ENCODE measurements around the gene POLD4.

POLD4 gene

DNA sequence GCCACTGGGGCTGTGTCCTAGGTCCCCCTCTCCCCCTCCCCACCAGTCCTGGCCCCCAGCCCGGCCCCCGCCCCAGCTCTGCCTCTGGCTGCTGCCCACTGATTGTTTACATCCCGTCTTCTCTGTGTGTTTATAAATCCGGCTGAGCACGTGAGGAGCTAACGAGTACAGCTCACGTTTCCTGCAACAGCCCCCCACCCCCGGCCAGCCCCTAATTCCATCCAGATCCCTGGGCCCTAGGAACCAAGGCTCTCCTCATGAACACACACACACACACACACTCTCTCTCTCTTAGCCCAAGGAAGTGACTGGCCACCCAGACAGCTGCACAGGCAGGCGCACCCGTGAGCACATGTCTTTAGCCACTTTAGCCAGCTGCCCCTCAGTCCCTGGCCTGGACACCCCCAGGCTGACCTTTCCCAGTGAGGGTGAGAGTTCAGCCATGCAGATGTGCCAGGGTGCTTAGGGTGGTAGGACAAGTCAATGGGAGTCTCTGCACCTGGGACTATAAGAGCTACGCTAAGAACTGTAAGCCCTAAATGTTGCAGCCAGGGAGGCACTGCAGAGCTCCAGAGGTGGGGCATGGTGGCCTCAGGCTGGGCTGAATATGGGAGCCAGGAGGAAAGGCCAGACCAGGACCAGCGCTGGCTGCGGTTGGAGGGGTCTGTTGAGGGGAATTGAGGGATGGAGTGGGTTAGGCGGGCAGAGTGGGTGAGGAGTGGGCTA is 17.2 kb upstream of the POLD4 start:
- DNase-seq: no peak

DNA sequence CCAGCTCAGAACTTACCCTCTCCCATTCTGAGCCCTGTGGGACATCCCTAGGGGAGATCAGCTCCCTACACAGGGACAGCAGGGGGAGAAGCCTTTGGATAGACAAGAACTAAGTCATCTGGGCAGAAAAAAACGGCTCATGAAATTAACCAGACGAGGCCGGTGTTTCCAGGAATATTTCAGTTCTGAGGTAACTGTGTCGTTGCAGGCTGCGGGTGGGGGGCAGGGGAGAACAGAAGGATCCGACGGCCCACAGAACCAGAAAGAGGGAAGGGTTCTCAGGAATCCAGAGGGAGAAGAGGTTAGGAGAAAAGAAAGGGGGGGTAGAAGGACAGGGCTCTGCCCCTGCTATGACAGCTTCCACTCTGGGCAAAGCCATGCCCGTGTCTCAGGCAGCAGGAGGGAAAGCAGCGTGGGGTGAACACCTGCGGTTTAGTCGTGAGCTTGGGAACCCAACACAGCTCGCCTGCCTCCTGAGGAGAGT is 16.5 kb upstream of the POLD4 start:
- no peak for DNase-seq

DNA sequence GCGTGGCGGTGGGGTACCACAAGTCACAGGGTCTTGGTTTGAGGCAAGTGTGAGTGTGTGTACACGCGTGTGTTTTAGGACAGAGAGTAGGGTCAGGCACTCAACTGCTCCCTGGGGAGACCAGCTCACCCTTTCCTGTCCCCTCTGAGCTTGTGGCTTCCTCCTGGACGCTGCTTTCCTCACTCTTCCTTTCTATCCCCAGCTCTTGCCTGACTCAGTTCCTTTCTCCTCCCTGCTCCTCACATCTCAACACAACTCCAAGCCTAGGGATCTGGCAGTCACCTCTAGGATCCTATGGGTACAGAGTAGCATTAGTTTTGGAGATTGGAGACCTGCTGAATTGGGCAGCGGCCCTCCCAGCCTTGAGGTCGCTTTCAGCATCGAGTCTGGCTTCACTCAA is 15.9 kb upstream of the POLD4 start:
- DNase-seq: no peak

DNA sequence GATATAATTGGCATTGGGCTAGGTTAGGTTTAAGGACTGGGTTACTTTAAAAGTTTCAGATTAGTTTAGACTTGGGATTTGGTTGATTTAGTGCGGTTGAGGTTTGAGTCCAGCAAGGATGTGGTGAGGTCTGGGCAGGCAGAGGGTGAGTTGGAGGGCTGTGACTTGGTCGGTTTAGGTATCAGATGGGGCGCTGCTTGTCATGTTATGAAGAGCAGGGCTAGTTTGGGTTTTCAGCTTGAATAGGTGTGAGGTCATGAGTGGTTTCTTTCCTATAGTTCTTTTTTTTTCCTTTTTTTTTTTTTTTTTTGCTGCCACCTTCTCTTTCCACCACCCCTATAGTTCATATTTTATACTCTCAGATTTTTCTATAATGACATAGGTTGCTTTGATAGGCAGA is 15.3 kb upstream of the POLD4 start:
- DNase-seq: peak; percentile 37

DNA sequence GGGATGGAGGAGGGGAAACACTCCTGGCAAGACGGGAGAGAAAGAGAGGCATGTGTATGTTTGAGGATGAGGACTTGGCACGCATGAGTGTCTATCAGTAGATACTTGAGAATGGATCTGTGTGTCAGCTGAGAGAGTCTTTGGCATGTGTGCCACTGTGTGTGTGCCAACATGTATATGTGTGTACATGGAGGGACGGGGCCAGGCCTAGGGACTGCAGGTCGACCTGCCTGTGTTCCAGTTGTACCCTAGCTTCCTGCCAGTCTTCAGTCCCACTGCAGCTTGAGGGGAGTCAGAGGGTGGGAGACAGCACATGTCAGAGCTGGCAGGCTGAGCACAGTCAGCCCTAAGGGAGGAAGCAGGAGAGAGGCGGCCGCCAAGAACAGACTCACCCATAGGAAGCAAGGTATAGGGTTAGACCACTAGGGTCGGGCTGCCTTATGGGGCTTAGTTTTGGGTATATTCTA is 14.4 kb upstream of the POLD4 start:
- DNase-seq: no peak

DNA sequence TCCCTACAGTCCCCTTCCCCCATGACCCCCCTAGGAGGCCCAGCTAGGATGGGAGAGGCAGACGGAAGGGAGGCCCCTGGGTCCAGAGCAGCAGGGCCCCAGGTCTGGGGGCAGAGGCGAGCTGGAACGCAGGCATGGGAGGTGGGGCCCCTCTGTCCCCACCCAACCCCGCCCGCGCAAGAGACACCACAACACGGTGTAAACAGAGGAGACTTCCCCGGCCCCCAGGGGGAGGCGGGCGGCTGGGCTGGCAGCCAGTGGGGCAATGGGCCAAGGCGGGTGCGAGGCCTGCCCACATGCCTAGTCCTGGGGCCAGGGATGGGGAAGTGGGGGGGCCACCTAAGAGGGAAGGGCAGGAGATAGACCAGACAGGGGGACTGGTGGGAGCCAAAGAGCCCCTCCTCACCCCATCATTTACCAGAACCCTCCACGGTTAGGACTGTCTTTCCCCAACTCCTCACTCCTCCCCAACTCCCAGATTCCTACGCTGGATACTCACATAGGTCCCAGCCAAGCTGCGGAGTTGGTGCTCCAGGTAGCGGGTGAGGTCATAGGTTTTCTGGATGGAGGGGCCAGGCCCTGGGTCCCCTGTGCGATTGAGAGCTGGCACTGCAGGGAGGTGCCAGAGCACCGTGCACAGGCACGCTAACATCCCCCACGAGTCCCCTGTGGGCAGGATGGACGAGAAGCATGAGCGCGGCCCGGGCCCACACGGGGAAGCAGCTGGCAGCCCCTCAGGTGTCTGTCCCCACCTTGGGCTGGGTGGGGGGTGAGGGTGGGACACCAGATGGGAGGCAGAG is 13.8 kb upstream of the POLD4 start:
- no peak for DNase-seq

DNA sequence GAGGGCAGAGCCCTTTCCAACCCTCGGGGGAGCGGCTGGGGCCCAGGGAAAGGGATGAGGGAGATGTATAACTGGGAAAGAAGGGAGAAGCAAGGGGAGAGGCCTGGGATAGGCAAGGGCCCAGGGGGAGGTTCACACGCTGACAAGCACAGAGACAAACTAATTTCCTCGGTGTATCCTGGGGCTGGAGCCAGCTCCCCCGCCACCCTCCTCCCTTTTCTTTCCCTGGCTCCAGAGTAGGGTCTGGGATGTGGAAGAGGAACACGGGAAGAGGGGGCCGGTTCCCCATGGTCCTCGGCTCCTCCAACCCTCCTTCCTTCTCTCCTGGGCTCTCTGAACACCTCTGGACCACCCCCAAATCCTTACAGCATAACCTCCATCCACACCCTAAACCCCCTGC is 13.2 kb upstream of the POLD4 start:
- no peak for DNase-seq

DNA sequence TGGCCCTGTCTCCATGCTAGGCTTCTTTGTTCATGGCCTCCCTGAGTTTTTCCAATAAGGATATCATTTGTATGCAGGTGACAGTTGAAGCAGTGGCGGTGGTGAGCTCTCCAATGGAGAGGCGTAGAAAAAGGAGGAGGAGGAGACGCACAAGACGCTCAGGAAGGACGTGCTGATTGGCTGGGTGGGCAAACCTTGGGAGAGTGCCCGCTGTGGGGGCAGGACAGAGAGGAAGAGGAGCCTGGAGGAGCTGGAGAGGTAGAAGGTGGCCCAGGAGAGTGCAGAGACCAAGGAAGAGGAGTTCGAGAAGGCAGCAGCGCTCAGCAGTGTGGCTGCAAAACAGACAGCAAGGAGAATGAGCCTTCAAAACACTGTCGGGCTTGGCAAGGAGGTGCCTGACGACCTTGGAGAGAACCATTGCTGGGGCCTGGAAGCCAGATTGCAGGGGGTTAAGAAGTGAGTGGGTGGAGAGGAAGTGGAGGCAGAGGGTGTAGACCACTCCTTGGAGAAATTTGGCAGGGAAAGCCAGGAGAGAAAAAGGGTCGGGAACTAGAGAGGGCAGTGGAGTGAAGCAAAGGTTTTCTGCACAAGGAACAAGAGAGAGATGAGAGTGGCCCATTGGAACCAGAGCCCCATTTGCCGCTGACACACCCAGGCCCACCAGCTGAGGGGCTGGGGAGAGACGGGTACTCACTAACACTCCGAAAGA is 12.5 kb upstream of the POLD4 start:
- DNase-seq: no peak

DNA sequence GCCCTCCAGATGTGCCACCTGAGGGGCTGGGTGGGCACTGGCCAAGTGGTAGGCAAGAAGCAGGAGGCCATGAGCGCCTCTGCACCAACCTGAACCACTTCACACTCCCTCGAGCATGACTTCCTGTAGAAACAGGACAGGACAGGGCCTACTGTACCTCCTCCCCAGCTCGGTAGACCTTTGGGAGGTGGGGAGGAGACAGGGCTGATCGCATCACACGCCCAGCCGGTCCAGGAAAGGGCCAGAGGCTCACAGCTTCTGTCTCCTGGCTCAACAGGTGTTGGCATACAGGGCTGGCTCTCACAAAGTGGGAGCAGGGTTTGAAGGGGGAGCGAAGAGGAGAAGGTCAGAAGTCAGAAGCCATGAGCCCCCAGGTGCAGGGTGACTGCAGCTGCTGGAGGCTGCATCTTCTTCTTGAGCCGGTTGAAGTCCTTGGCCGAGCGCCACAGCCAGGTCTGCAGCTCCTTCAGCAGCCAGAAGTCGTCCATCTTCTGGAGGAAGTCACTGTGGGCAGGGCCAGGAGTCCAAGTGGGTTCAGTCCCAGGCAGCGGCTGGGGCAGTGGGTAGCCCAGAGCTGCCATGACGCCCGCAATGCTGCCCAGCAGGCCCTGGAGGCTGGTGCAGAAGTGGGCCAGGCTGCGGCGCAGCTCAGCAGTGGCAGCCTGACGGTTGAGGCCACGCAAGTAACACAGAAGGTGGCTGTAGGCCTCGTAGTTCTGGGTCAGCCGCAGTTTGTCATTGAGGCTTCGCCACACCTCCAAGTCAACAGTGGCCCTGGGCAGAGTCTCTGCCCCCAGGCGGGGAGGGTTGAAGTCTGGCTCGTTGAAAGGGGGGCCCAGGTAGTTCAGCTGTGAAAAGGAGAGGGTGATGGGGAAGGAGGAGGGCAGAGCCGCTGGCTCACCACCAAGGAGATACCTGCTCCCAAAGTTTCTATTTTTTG is 11.7 kb upstream of the POLD4 start:
- DNase-seq: no peak

DNA sequence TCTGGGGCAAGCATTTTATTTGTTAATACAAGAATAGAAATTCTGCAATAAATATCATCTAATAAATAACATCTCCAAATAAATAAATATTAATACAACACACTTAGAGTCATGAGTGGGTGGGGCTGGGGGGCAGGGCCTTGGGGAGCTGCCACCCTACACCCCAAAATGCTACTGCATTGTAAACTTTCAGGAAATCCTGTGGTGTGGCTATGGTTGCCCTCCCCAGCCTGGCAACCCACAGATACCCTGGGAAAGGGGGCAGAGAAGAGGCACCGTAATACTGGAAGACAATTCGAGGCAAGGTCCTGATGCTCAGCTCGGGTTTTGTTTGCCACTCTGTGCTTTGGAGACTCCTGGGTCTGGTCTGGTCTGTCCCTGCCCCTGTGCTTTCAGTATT is 10.8 kb upstream of the POLD4 start:
- no peak for DNase-seq

DNA sequence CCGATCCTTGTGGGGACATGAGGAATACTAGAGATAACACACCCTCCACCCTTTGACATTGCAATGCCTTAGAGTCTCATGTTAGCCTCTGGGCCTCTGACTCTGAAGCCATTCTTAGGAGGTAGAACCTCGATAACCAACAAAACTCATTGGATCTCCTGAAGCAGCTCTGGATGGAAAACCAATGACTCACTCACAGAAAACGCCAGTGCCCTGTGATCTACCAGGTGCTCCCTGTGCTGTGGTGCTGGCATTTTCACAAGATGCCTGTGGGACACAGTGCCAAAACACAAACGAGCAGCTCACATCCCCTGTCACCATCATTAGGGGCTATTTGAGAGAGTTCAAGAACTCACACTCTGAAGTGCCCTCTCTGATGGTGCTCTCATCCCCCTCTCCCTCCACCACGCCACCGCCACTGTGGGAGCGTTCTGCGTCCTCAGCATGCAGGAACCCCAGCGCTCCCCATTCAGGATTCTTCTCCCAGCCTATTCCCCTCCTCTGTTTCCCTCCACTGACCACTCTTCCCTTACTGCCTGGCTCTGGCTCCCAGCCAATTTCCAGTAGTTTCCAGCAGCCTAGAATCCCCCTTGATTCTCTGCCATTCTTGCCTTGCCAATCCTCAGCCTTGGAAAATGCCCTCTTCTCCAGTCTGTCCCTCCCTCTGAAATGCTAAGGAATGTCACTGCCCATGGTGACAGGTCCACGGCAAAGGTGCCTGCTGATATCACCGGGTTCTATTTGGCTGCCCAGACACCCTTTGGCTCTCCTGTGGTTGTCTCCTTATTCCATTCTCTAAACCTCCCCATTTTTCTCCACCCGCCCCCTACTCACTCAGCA is 4.7 kb upstream of the POLD4 start:
- DNase-seq: no peak

DNA sequence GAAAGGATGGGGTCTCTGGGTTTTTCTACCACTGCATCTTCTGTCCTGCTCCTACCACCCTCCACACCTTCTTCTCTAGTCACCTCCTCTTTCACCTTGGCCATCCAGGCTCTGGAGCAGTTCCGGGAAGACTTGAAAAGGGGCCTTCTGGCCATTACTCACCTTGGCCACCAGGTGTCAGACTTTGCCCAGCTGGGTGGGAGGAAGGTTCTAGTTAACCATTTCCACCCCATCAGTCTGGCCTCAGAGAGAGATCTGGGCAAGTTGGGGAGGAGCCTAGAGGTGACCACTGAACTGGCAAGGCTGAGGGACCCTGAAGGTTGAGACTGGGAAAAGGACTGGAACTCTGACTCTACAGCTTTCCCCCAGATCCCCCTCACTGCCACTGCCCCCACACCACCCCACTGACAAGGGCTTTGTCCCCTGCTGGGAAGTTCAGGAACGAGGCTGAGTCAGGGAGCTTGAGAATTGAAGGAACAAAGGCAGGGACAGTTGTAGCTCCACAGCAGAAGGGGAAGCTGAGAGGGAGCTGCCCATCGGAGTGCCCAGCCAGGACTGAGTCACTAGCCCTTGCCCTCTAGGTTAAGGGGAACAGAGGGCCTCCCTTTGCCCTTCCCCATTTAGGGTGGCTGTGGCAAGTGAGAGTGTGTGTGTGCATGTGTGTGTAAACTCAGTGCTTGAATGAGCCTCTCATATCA is 3.7 kb upstream of the POLD4 start:
- DNase-seq: peak; percentile 77

DNA sequence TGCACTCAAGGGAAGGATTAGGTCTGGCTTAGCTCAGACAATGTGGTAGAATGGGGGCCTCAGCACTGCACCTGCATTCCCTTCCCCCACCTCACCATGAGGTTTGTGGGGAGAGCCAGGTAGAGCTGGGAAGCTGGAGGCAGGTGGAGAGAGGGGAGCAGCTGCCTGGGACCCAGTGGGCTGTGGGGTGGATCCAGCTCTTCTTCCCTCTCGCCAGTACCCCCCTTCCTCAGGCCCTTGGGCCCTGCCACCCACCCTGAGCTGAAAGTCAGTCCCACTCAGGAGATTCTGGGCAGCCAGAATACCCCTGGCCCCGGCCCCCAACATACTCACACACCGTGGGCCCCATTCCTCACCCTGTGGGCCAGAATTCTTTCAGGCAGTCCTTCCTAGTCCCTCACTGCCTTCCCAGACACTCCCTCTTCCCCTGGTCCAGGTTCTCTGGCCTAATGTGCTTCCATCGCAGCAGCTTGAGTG is 3.1 kb upstream of the POLD4 start:
- no peak for DNase-seq

DNA sequence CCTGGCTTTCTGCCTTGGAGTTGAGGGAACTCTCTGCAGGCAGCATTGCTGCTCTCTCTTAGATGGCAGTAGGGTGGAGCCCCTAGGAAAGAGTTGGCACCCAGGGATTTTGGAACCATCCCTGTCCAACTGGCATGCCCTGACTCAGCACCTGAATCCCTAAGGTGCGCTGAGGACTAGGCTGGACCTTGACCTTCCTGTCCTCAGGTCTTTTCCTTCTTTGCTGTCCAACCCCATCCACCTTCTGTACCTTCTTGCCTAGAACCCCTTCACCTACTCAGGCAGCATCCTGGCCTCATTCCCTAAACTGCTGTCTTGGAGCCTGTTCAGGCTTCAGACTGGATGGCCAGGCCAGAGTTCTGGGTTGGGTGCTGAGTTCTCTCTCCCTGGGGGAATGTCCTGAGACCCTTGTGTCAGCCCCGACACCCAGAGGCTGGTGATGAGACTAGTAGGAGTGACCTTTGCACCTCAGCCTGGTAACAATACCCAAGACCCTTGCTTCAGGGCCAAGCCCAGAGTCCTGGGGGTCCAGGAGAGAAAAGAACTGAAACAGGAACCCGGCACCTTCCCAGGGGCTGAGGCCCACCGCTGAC is 2.5 kb upstream of the POLD4 start:
- DNase-seq: no peak

DNA sequence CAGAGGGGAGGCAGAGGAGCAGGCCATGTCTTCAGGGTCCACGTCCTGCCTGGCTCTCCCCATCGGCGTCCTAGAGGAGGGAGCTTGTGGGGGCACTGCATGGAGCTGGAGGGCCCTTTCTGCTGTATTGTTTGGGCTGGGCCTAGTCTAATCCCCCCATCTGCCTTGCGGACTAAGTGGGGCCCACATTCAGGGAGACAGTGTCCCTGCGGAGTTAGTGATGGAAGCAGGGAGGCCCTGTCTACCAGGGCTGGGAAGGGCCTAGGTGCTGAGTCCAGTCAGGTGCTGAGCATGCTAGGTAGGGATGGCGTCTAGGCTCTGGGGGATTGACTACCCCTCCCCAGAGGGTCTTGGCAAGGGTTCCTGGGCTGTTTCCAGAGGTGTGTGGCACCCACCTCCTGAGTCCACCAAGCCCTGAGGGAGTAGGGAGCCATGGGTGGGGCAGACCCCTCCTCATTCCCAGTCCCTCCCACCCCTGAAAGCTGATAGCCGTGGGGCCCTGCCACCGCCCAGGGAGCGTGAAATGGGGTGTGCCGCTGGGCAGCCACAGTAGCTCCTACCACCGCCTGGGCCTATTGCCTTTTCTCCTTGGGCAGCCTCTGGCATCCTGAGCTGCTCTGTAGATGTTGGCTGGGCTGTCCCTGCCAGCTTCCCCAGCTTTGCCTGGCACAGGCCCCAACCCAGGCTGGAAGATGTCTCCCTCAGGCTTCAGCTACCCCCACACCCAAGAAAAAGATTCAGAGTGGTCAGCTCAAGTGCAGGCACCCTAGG is 1.9 kb upstream of the POLD4 start:
- DNase-seq: no peak

DNA sequence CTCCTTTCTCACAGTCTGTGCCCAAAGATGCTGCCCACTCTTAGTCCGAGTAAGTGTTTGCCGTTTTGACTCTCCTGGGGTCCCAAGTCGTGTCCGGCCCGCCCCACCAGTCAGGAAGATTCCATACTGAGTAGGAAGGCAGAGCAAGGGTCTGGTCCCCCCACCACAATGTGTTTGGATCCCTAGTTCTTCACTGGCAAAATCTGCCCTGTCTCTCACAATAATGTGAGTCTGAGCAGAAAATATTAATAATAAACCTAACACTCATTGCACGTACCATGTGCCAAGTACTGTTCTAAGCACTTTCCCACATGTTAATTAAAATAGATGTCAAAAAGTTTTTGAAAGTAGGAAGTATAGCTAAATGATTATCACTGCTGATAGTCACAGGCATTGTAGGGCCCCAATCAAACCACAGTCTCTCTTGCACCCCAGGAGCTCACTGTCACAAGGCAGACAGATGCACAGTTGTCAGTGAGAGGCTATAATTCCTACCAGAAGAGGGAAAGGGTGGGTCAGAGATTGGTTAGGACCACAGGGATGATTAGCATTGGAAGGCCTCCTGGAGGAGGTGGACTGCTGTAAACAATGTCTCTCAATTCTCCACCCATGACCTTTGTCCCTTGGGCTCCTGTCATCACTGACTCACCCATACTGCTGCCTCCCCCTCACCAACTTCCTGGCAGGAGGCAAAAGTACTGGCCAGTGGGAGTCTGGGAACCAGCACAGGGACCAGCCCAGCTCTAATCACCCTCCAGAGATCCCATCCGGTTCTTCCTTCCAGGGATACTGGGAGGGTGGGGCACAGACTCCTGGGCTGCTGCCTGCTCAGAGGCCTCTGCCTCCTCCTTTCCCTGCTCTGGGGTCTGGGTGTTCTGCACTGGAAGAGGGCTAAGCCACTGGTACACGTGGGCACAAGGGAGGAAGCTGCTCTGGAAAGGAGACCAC is 1.0 kb upstream of the POLD4 start:
- DNase-seq: no peak

DNA sequence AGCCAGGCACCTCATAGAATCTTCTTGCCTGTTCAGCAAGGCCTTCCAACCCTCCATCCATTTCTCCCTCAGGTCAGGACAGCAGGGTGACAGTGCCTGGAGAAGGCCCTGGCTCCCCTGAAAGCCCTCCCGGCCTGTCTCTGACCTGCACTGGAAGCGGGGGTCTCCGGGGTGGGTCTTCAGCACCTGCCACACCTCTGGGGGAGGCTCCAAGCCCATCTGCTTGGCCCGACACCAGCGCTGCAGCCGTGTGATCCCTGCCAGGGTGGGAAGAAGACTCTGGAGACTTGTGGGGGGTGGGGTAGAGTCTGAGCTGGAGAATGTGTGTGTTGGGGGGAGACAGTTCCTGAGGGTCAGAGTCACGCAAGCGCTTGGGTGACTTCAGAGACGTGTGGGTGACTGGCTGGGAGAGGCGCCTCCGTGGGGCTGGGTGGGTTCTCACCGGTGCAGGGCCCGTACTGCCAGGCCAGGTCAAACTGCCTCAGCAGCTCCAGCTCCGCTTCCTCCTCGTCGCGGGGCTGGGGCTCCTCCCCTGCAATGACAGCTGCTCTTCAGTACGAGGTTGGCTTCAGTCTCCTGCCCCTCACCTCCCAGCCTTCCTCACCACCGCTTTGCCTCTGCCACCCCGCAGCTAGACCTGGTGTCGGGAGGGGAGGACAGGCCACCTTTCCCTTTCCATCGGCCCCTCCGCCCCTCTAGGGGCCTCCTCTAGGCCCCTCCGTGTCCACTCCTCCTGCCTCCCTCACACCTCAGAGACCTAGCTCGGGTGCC is 615 bp downstream of the POLD4 start:
- no peak for DNase-seq
